SK-N-SH (cell line): ENCODE measurements around the gene FAM47E. TPM values are rescaled to one million over a fixed set of nuclear protein-coding genes. Genes with fewer than 3 reads are reported as not detected.

Experiments used
- CTCF ChIA-PET: fragments of 300-600, 350-600 bp; formaldehyde crosslinking; extraction: SDS; loops from one replicate; lab custom pipeline; 2021; lab: Yijun Ruan, JAX
- POLR2A ChIA-PET: fragments of 350-600 bp; sonication (Branson Sonifier 250); formaldehyde crosslinking; extraction: SDS; loops from one replicate; lab custom pipeline; 2020; ENCODE audit warnings: antibody characterized with exemption, inconsistent platforms; lab: Yijun Ruan, JAX
- DNase-seq: peaks from one replicate; pipeline ENCODE4 v3.0.0; 2012
- H2AFZ ChIP-seq: fragments of 200-600 bp; sonication (generic); 2 replicates; pipeline ENCODE4 v1.8.1; 2016; ENCODE audit warnings: antibody characterized with exemption, mild to moderate bottlenecking, low read depth
- H3F3A ChIP-seq: fragments of 200-600 bp; sonication (generic); replicated peaks from 2 replicates; pipeline ENCODE3; 2016; ENCODE audit warnings: antibody characterized with exemption, mild to moderate bottlenecking; ENCODE audit not compliant: insufficient read depth
- H3K27ac ChIP-seq, 2 experiments: fragments of 200-500 bp in 1 of 2; fragments of 200-600 bp in 1 of 2; sonication (Bioruptor generic) in 1 of 2; sonication (generic), shearing (Covaris generic) in 1 of 2; 2 replicates each; pipeline versions ENCODE4 v1.5.1 to v1.6.1; 2014 to 2016; ENCODE audit warnings: low read depth in 2 of 2, inconsistent platforms in 1 of 2, low read length in 1 of 2, mild to moderate bottlenecking in 1 of 2, mixed read lengths in 1 of 2
- H3K27me3 ChIP-seq: fragments of 200-600 bp; sonication (generic), shearing (Covaris generic); 2 replicates; pipeline ENCODE4 v1.6.1; 2016; ENCODE audit warnings: mixed run types; ENCODE audit not compliant: insufficient read depth
- H3K36me3 ChIP-seq, 2 experiments: fragments of 200-500 bp in 1 of 2; fragments of 200-600 bp in 1 of 2; sonication (Bioruptor generic) in 1 of 2; sonication (generic) in 1 of 2; replicated peaks in 1 of 2; 2 replicates each; pipeline versions ENCODE3 to v1.5.1; 2014 to 2016; ENCODE audit warnings: low read length in 1 of 2, mild to moderate bottlenecking in 1 of 2; ENCODE audit not compliant: insufficient read depth in 2 of 2, control insufficient read depth in 1 of 2
- H3K4me1 ChIP-seq, 2 experiments: fragments of 200-500 bp in 1 of 2; fragments of 200-600 bp in 1 of 2; sonication (Bioruptor generic) in 1 of 2; sonication (generic), shearing (Covaris generic) in 1 of 2; 2 replicates each; pipeline versions ENCODE4 v1.5.1 to v1.6.1; 2014 to 2016; ENCODE audit warnings: low read depth in 1 of 2, low read length in 1 of 2, mixed run types in 1 of 2; ENCODE audit not compliant: insufficient read depth in 2 of 2, control insufficient read depth in 1 of 2
- H3K4me2 ChIP-seq: fragments of 200-600 bp; sonication (generic), shearing (Covaris generic); 2 replicates; pipeline ENCODE4 v1.6.1; 2017; ENCODE audit warnings: mixed run types
- H3K4me3 ChIP-seq, 2 experiments: fragments of 200-500 bp in 1 of 2; fragments of 200-600 bp in 1 of 2; sonication (Bioruptor generic) in 1 of 2; sonication (generic), shearing (Covaris generic) in 1 of 2; 2 replicates each; pipeline versions ENCODE4 v1.5.1 to v1.8.1; 2014 to 2016; ENCODE audit warnings: low read depth in 2 of 2, inconsistent platforms in 1 of 2, low read length in 1 of 2, mild to moderate bottlenecking in 1 of 2, mixed read lengths in 1 of 2, moderate library complexity in 1 of 2
- H3K79me2 ChIP-seq: fragments of 200-600 bp; sonication (generic); 2 replicates; pipeline ENCODE4 v1.8.1; 2017; ENCODE audit warnings: mild to moderate bottlenecking; ENCODE audit not compliant: insufficient read depth
- H3K9ac ChIP-seq: fragments of 200-600 bp; sonication (generic); 2 replicates; pipeline ENCODE4 v1.6.1; 2017; ENCODE audit warnings: mixed run types
- H3K9me2 ChIP-seq: fragments of 200-600 bp; sonication (generic); 2 replicates; pipeline ENCODE4 v1.6.1; 2017; ENCODE audit warnings: mixed run types
- H3K9me3 ChIP-seq: fragments of 200-600 bp; sonication (generic); 2 replicates; pipeline ENCODE4 v1.6.1; 2017; ENCODE audit warnings: mixed run types, mild to moderate bottlenecking, moderate library complexity
- H4K20me1 ChIP-seq: fragments of 200-600 bp; sonication (generic); 2 replicates; pipeline ENCODE4 v1.6.1; 2017; ENCODE audit warnings: mild to moderate bottlenecking, mixed run types; ENCODE audit not compliant: insufficient read depth
- ELF1 ChIP-seq: IDR thresholded peaks from 2 replicates; pipeline ENCODE4 v1.4.0; 2012
- EP300 ChIP-seq, 2 experiments: IDR thresholded peaks; 2 replicates each; pipeline versions ENCODE4 v1.4.0 to v1.6.1; 2012; ENCODE audit warnings: borderline replicate concordance in 1 of 2, low read depth in 1 of 2, low read length in 1 of 2
- EZH2phosphoT487 ChIP-seq: fragments of 200-600 bp; sonication (generic); IDR thresholded peaks from 2 replicates; pipeline ENCODE4 v1.6.1; 2017; ENCODE audit warnings: low read depth, mixed run types, mild to moderate bottlenecking, antibody characterized with exemption, moderate library complexity, borderline replicate concordance
- GATA2 ChIP-seq: sonication (generic); formaldehyde crosslinking; IDR thresholded peaks from 2 replicates; pipeline ENCODE4 v1.5.0; 2020; ENCODE audit warnings: mild to moderate bottlenecking, missing genetic modification reagents
- IRF3 ChIP-seq: fragments of 150-350 bp; IDR thresholded peaks from 2 replicates; pipeline ENCODE4 v1.6.1; 2016; ENCODE audit warnings: mild to moderate bottlenecking, low read depth, low read length
- JUND ChIP-seq: IDR thresholded peaks from 2 replicates; pipeline ENCODE4 v1.4.0; 2012
- MXI1 ChIP-seq: IDR thresholded peaks from 2 replicates; pipeline ENCODE4 v1.6.1; 2012; ENCODE audit warnings: mild to moderate bottlenecking, low read depth, low read length, improper control_type of control experiment
- NFIC ChIP-seq: IDR thresholded peaks from 2 replicates; pipeline ENCODE4 v1.4.0; 2012; ENCODE audit warnings: borderline replicate concordance
- NRF1 ChIP-seq: IDR thresholded peaks from 2 replicates; pipeline ENCODE4 v1.6.1; 2012; ENCODE audit warnings: low read depth, mild to moderate bottlenecking, low read length
- RFX5 ChIP-seq: IDR thresholded peaks from 2 replicates; pipeline ENCODE4 v1.6.1; 2012; ENCODE audit warnings: mild to moderate bottlenecking, improper control_type of control experiment, low read length
- TEAD4 ChIP-seq: IDR thresholded peaks from 2 replicates; pipeline ENCODE4 v1.4.0; 2012; ENCODE audit warnings: mild to moderate bottlenecking, borderline replicate concordance; ENCODE audit not compliant: insufficient read depth
- YY1 ChIP-seq: IDR thresholded peaks from 2 replicates; pipeline ENCODE4 v1.4.0; 2012; ENCODE audit warnings: low read depth, mild to moderate bottlenecking
- WGBS: methylation state at CpG from one replicate; pipeline ENCODE4 v1.1.6; 2017; ENCODE audit warnings: low lambda C conversion rate; 5-methylcytosine and 5-hydroxymethylcytosine counted together
- polyA plus RNA-seq, 3 experiments: library from polyadenylated mRNA; depleted of rRNA; stranded (reverse); fragments of >200 nt; gene quantifications; 2 replicates each; pipeline ENCODE4 v1.2.3, GENCODE V29; 2012
- TF ChIP-seq, protein P1 (sequence below): fragments of 150-350 bp; IDR thresholded peaks from 2 replicates; pipeline ENCODE4 v1.6.1; 2017; ENCODE audit warnings: antibody characterized with exemption, low read length, low read depth, borderline replicate concordance
- TF ChIP-seq, protein P2 (sequence below): IDR thresholded peaks from 2 replicates; pipeline ENCODE4; 2012
- TF ChIP-seq, protein P3 (sequence below): IDR thresholded peaks from 2 replicates; pipeline ENCODE4 v1.4.0; 2012; ENCODE audit warnings: low read depth, borderline replicate concordance

FAM47E gene
- polyA plus RNA-seq, 1 of the 3 experiments (the other 2 are of a cell fraction): 1.8 TPM

DNA sequence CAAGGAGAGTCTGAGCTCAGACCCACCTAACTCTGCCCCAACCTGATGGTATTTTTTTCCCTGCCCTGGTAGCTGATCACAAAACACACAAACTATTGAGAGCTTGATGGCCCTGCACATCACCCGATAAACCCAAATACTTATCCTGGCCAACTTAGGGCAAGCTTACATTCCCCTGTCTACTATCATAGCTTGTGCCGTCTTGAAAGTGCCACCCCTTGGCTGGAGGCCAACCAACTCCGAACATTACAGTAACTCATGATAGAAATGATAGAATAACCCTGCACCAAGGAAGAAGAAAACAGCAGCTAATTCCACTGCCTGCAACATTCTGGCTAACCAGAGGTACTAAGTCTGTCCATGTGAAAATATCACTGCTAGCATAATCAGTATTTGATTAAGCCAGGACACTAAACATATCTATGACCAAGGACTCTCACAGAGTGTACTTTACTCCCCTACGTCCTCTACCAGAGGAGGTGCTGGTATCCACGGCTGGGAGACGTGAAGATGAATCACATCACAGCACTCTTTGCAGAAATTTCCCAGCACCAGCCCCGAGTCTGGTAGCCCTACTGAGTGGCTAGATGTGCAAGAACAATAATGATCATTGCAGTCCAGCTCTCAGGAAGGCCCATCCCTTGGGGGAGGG lies 63.9 kb downstream of the FAM47E start:
- Histone ChIP-seq H2AFZ (no peak overlapping the region), H3F3A (no peaks in the 10 kb centered on the region), H3K27me3 (no peaks in the 10 kb centered on the region), H3K4me3 (no peak overlapping the region), H3K27ac (no peak overlapping the region), H3K36me3 (peaks cover 0 to 4% of the 10 kb centered on the region in 2 experiments), H3K9me3 (0 out of 2 replicates have a peak, but pooled peaks cover 3% of the 10 kb centered on the region), H3K9me2 (no peaks in the 10 kb centered on the region), H3K4me2 (no peak overlapping the region), H4K20me1 (no peaks in the 10 kb centered on the region), H3K9ac (no peak overlapping the region), H3K79me2 (no peaks in the 10 kb centered on the region), H3K4me1 (peaks cover 0 to 11% of the 10 kb centered on the region in 2 experiments; a peak in 2 of 4 replicates)
- DNase-seq: no peak
- POLR2A ChIA-PET: no interaction called here
- WGBS: 57% methylated on average over 6 of the region's 7 CpGs
- CTCF ChIA-PET: interaction anchor here (0.9 to 2.0 kb wide), 2 partner anchors 62 to 136 kb away, joined by 3 to 9 read pairs; no protein-coding TSS in a partner anchor
- no peak for TF ChIP-seq NFIC
- TF ChIP-seq ELF1: no peak
- no peak for TF ChIP-seq EZH2phosphoT487
- TF ChIP-seq, protein P1, sequence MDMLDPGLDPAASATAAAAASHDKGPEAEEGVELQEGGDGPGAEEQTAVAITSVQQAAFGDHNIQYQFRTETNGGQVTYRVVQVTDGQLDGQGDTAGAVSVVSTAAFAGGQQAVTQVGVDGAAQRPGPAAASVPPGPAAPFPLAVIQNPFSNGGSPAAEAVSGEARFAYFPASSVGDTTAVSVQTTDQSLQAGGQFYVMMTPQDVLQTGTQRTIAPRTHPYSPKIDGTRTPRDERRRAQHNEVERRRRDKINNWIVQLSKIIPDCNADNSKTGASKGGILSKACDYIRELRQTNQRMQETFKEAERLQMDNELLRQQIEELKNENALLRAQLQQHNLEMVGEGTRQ: no peak
- no peak for TF ChIP-seq JUND

- no peaks in the 10 kb centered on the region for H4K20me1 ChIP-seq
- WGBS: 38% methylated on average over 1 of the region's 1 CpG
- H3K36me3 ChIP-seq: peaks cover 0 to 3% of the 10 kb centered on the region in 2 experiments
- TF ChIP-seq MXI1: no peak
- no peak for TF ChIP-seq NRF1
- no peak for DNase-seq
- no peak overlapping the region for H3K4me2 ChIP-seq
- H3K27ac ChIP-seq: no peak overlapping the region
- no peak overlapping the region for H3K4me3 ChIP-seq
- ChIA-PET CTCF (interaction anchor here (2.0 kb wide), 1 partner anchor 61 kb away, joined by 9 read pairs; no protein-coding TSS in a partner anchor), POLR2A (no interaction called here)
- H3K79me2 ChIP-seq: no peaks in the 10 kb centered on the region
- peaks cover 0 to 6% of the 10 kb centered on the region in 2 experiments; a peak in 2 of 4 replicates for H3K4me1 ChIP-seq
- H2AFZ ChIP-seq: no peak overlapping the region
- H3K9me2 ChIP-seq: no peaks in the 10 kb centered on the region
- H3K9ac ChIP-seq: no peak overlapping the region
- no peaks in the 10 kb centered on the region for H3F3A ChIP-seq
- 0 out of 2 replicates have a peak, but pooled peaks cover 3% of the 10 kb centered on the region for H3K9me3 ChIP-seq
- H3K27me3 ChIP-seq: no peaks in the 10 kb centered on the region
Measured at GRCh38 chr4:76316131-76316530, 64.6 kb downstream of the FAM47E start.

DNA sequence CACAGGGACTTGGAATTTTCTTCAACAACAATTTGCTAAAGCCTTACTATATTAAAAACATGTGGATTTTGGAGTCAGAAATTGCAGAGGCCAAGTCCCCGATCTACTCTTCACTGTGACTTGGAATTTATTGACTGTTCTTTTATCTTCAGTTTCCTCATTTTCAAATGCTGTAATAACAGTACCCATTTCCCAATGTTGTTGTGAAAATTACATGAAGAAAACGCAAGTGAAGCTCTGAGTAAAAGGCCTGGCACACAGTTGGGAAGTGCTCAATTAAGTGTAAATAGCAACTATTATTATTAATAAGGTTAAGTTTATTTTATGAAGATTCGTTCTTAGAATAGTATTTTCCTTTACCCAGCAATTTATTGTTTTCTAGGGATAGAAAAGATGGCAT lies 70.7 kb downstream of the FAM47E start:
- no peaks in the 10 kb centered on the region for H4K20me1 ChIP-seq
- TF ChIP-seq NFIC (no peak), GATA2 (CRISPR knock-in tag) (no peak), EP300 (IDR thresholded peaks at IDR 0.05; ENCODE audit: borderline replicate concordance in 1 of 2, low read depth in 1 of 2, low read length in 1 of 2) (no peak), RFX5 (no peak), TEAD4 (no peak), JUND (no peak), IRF3 (no peak), YY1 (no peak)
- TF ChIP-seq, protein P1: no peak
- TF ChIP-seq, protein P2, sequence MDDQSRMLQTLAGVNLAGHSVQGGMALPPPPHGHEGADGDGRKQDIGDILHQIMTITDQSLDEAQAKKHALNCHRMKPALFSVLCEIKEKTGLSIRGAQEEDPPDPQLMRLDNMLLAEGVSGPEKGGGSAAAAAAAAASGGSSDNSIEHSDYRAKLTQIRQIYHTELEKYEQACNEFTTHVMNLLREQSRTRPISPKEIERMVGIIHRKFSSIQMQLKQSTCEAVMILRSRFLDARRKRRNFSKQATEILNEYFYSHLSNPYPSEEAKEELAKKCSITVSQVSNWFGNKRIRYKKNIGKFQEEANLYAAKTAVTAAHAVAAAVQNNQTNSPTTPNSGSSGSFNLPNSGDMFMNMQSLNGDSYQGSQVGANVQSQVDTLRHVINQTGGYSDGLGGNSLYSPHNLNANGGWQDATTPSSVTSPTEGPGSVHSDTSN: no peak
- TF ChIP-seq, protein P3, sequence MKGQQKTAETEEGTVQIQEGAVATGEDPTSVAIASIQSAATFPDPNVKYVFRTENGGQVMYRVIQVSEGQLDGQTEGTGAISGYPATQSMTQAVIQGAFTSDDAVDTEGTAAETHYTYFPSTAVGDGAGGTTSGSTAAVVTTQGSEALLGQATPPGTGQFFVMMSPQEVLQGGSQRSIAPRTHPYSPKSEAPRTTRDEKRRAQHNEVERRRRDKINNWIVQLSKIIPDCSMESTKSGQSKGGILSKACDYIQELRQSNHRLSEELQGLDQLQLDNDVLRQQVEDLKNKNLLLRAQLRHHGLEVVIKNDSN: no peak
- TF ChIP-seq, all 33 proteins: peak for 0
- WGBS: 41% methylated on average over 3 of the region's 3 CpGs
- POLR2A ChIA-PET: no interaction called here
- Histone ChIP-seq H3K79me2 (no peaks in the 10 kb centered on the region), H2AFZ (no peak overlapping the region), H3K27me3 (no peaks in the 10 kb centered on the region), H3K9ac (no peak overlapping the region), H3K9me3 (peaks cover 10% of the 10 kb centered on the region), H3K36me3 (no peaks in the 10 kb centered on the region), H3K4me2 (no peak overlapping the region), H3F3A (no peaks in the 10 kb centered on the region), H3K4me1 (no peaks in the 10 kb centered on the region), H3K9me2 (no peaks in the 10 kb centered on the region), H3K4me3 (no peak overlapping the region), H3K27ac (no peak overlapping the region)
- CTCF ChIA-PET: interaction anchor here (1.5 kb wide), 1 partner anchor 12 kb away, joined by 4 read pairs; no protein-coding TSS in a partner anchor
- DNase-seq: no peak
